NCI-H2227 (cell line): Measurements from ENCODE around the gene CCDC57.
A peak's percentile ranks its signal among the peaks of the same experiment; 100 is the strongest.

Experiments used
- DNase-seq: peaks from one replicate; lab custom pipeline; 2025; ENCODE audit not compliant: unreplicated experiment; lab: John Stamatoyannopoulos, UW

CCDC57 gene

DNA sequence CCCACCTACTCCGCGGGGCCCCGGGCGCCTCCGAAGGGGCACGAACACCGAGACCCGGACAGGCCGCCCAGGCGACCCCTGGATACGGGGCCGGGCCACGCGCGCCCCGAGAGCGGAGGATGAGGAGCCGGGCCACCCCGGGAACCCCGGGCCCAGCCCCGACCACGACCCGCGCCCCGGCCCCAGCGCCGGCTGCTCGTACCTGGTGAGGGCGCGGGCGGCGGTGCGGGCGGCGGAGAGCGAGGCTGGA is 114.8 kb downstream of the CCDC57 start:
- DNase-seq, result no peak

DNA sequence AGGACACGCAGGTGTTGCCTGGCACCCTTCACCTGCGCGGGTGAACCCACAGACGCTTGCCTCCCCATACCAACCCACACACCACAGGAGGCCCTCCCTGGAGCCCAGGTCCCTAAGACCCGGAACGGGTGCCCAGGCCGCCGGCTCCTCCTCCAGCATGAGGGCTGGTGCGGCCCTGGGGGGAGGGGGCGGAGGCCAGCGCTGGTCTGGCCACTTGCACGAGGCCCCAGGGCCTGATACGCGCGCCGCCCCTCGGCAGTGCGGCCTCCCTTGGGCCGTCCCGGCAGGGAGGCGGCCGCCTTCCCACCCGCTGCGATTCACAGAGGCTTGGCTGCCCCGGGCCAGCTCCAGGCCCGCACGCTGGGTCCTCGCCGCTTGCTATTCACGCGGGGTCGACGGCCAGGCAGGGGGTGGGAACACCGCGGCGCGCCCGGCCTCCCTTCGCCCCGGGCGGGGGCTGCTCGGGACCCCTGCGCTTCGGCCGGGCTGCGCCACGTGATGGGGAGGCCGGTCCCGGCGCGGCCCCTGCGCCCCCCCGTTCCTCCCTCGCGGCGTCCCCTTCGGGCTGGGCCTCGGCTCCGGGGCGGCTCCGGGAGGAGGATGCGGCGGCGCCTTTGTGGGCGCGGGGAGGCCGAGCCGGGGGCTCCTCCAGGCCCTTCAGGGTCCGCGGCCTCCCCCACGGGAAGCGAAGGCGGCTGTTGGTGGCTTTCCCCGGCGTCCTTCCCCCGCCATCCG is 115.3 kb downstream of the CCDC57 start:
- DNase-seq, result peak; percentile 66

DNA sequence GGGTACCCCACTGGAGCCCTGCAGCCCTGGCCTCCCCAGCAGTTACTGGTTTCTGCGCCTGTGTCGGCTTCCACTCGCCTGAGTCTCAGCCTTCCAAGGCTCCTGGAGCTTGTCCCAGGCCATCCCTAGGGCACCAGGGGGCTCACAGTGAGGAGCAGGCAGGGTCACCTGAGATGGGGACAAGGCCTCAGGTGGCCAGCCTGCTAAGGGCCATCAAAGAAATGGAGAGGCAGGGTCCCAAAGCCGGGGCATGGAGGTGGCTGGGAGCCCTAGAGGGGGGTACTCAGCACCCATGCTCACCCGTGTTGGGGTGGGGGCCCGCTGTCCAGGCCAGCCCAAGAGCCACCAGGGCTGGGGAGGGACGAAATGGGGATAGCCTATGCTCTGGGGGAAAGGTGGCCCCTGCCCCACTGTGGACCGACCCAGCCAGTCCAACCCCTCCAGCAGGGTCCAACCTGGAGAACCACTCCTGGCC is 115.9 kb downstream of the CCDC57 start:
- no peak for DNase-seq

DNA sequence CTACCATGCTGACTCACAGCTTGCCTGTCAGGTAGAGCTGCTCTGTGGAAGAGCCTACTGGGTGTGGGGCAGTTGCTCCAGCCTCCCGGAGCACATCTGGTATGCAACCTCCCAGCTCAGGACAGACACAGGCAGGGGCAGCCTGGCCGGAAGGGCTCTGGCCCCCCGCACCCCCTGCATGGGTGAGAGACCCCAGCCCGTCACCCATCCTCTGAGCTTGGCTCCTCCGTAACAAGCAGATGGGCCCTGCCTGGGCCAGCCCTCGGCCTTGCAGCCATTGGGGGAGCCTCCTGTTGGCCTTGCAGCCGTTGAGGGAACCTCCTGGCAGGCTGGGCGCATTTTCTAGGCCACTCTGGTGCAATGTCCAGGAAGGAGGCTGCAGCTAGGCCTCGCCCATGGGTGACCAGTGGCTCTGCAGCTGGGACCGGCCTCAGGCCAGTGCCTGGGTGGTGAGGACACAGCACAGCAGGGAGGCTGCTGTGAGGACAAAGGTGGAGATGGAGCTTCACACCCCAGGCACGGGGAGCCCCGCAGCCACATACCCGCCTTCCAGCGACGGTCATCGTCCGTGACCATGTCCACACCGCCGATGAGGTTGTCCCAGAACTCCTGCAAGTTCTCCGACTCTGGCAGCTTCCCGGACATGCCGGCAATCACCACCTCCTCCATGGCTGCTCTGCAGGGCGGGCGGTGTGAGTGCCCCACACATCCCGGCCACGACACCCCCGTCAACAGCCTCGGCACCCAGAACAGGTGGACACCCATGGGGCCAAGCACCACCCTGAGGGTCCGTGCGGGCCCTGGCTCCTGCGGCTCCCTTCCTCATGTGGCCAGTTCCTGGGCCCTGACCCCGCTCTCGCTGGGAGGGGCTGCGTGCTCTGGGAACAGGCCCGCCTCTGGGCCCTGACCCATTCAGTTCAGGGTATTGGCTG is 116.6 kb downstream of the CCDC57 start:
- DNase-seq, result no peak

DNA sequence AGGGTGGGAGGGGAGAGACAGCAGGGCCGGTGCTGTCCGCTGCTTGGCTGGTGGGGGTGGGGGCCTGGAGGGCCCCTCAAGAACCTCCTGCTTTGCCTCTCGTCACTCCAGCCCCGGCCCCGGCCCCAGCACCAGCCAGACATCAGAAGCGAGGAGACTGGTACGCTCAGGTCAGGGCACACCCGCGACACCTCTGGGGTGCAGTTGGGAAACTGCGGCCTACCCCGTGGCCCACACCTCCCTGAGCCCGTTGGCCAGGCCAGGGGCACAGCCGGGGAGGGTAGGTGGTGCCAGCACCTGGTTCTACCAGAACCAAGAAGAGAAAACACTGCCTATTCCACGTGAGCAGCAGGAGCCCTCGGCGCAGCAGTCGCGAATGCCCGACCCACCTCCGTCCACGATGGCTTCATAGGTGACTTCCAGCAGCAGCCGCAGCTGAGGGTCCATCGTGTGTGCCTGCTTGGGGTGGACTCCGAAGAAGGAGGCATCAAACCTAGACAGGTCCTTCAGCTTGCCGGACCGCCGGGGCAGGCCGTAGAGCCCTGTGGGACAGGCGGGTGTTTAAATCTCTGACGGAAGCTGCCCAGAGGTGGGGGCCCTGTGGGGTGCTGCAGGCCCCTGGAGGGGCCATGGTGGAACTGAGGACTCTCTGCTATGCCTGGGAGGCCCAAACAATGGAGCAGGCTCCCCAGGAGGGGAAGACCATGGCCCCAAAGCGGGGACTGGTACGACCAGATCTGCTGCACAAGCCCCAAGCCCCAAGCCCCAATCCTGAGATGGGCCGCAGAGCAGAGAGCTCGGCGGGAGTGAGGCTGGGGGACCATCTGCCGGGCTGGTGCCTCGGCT is 117.5 kb downstream of the CCDC57 start:
- DNase-seq, result no peak

DNA sequence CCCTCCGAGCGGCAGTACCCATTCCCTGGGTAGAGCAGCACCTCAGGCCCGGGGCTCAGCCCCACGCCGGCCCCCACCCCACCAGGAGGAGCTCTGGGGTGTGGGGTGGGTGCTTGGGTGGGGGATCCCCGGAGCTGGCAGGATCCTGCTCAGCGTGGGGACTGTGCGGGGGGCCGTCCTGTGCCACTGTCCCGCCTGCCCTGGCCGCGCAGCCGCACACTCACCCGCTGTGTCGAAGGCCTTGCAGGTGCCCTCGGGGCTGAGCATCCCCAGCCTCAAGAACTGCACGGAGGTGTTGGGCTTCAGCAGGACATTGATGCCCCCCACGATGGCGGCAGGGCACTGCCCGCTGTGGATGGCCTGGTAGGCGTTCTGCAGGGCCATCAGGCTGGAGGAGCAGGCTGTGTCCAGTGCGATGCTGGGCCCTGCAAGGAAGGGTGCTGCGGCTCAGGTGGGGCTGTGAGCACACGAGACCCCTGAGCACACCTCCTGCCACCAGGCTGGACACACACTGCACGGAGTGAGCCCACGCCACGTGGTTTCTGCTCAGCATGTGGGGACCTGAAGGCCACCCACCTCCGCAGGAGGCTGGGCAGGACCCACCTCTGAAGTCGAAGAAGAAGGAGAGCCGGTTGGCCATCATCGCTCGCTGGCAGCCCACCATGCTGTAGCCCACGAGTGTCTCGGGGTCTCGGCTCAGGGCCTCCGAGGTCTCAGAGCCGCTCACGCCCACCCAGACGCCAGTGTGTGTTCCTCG is 119.5 kb downstream of the CCDC57 start:
- DNase-seq, result no peak

DNA sequence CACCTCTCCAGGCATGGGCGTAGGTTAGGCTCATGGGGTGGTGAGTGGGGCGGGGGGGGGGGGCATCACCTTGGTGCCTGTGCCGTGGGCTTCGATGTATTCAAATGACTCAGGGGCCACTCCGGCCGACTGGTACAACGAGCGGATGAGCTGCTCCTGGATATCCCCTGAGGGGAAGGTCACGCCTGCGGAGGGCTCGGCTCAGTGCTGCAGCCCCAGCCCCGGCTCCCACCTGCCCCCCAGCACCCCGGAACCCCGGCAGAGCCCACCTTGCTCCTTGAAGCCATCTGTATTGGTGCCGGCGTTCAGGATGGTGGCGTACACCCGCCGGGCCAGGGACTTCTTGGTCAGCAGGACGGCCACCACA is 120.0 kb downstream of the CCDC57 start:
- DNase-seq, result no peak

DNA sequence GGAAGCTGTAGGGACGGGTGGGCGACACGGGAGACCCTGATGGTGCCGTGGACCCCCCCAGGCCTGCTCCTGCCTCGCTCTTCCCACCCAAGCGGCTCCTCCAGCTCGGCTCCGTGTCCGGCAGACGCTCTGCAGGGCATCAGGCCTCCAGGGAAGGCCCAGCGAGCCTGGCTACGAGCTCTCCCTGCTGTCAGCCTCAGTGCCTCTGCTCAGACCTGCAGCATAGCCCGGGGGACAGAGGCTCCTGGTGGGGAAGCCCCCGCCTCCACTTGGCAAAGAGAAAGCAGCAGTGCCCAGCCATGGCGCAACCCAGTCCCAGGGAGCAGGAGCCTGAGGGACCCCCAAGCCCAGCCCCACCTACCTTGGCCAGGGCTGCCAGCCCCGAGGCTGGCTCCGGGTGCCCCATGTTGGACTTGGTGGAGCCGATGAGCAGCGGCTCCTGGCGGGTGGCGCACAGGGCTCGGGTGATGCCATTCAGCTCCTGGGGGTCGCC is 120.5 kb downstream of the CCDC57 start:
- no peak for DNase-seq

DNA sequence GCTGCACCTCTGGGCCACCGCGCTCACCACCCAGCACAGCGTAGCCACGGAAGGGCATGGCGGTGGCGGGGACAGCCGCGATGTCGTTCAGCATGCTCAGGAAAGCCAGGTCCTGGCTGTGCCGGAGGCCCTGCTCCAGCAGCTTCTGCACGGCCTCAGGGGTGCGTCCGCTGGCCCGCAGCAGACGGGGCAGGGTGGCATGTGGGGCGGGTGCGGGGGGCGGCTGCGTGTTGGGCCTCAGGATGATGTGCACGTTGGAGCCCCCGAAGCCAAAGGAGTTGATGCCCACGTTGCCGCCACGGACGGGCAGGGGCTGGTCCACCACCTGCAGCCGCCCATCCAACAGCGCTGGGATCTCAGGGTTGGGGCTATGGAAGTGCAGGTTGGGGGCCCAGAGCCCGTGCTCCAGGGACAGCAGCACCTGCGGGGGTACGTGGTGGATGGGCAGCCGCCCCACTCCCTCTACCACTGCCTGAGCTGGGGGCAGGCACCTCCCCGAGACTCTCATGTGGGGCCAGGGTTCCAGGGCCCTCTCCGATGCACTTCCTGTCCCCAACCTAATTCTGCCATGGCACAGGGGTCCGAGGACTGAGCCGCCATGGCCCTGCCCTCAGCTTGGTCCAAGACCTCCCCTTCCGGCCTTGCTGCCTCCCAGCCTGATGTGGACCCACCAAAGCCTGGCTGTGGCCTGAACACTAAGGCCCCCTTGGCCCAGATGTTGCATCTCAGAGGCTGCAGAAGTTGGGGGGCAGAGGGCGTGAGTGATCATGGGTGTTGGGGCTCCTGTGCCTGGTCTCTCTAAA is 121.2 kb downstream of the CCDC57 start:
- DNase-seq, result no peak

DNA sequence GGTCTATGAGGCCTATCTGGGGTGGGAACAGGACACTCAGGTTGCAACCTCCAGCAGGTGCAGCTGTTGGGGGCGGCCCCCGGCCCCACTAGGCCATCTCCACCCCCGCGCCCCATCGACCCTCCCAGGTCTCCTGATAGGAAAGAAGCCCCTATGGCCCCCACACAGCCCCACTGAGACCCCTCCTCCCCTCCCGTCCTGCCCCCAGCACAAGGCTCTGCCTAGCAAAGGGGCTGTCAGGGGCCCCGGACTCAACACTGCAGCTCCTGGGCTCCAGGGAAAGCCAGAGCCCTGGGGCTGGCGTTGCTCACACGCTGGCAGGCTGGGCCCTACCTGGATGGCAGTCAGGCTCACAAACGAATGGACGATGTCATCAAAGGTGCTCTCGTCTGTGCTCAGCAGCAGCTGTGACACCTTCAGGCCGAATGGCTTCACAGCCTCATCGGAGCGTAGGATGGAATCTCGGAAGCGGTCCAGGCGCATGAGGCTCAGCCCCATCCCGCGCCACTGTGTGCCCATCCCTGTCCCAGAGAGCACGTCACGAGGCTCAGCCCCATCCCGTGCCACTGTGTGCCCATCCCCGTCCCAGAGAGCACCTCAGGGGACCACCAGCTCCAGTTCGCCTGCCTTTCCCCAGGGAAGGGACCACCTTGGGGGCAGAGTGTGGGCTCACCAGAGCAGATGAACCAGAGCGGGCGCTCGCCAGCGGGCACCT is 121.9 kb downstream of the CCDC57 start:
- DNase-seq, result no peak

DNA sequence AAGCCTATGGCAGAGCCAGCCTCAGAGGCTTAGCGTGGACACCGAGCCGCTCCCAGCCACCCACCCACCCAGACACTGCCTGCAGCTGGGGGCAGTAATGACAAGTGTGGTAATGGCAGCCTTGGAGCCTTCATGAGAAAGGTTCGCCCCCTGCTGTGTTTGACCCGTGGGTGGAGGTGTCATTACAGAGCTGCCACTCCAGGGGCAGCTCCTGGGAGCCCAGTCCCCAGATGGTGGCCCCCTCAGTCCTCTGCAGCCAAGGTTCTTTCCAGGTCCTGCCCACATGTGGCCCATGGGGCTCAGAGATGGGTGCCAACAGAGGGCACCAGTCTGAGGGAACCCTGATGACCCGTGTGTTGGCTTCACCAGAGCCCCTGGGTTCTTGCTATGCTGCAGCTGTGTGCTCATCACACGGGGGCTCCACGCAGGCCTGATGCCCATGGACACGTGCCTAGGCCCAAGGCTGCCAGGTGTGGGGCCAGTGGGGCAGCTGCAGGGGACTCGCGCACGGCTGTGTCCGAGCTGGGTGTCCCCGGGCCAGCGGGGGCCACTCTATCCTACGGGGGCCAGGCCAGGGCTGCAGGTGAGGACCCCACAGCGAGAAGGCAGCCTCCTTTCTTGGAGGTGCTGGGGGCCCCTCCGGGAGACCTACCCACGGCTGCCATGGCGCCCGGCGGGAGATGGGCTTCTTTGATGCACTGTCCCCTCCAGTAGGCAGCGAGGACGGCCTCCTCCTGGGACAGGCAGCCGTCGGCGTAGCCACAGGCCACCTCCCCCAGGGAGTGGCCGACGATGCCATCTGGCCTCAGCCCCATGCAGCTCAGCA is 122.7 kb downstream of the CCDC57 start:
- no peak for DNase-seq

DNA sequence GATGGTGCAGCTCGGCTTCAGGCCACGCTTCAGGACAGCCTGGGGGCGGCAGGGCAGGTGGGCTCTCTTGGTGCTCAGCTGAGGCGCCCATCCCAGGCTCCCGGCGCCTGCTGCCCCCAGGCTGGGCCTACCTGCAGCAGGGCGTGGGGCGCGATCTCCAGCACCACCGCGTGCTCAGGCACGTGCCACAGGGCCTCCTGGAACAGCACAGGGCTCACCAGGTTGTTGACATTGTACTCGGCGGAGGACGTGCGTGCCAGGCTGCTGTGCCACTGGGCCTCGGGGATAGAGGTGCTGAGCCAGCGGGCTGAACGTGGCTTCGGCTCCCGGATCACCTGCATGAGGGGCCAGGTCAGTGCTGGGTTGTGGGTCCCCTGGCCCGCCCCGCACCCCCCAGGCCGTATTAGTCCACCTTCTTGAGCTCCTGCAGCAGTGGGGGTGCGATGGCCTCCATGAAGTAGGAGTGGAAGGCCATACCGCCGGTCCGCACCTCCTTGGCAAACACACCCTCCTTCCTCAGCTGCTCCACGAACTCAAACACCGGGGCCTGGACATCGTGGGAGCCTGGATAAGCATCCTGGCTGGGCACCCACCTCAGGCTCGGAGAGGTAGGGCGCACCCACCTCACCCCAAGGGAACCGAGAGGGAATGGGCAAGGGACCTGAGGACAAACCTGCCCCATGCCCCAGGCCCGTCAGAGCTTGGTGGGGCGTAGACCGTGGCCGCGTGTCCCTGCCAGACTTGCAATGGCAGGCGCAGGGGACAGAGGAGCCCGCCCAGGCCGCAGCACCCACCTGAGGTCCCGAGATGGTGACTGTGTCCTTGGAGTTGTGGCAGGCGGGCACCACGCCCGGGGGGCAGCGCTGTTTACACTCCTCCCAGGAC is 123.6 kb downstream of the CCDC57 start:
- DNase-seq, result no peak

DNA sequence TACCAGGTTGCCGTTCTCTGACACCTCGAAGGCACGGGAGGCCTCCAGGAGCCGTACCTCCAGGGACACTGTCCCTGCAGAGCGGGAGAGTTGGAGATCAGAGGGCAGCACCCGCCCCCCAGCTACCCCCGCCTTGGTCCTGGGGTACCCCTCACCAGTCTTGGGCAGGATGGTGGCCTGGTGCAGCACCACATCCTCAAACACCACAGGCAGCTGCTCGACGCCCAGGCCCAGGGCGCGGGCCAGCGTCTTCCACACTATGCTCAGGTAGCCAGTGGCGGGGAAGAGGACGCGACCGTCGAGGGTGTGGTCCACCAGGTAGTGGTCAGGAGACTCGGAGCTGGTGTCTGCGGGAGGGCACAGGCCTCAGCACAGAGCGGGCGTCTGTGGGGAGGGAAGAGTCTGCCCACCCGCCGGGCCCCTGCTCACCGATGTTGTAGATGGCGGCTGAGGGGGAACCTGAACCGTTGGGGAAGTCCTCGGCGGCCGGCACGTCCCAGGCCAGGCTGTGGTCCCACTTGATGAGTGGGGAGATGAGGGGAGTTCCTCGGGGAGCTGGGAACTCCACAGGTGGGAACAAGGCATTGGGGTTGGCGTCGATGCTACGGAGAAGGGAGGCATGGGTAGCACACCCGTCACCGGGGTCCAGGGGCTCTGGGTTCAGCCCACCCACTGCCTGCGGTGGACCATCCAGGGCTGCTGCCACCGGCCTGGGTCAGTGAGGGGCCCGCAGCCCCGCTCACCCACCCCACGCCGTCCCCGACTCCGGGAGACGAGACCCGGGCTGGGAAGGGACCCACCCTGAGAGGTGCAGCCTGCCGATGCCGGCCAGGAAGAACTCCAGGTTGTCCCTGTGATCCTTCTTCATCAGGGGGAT is 124.4 kb downstream of the CCDC57 start:
- no peak for DNase-seq

DNA sequence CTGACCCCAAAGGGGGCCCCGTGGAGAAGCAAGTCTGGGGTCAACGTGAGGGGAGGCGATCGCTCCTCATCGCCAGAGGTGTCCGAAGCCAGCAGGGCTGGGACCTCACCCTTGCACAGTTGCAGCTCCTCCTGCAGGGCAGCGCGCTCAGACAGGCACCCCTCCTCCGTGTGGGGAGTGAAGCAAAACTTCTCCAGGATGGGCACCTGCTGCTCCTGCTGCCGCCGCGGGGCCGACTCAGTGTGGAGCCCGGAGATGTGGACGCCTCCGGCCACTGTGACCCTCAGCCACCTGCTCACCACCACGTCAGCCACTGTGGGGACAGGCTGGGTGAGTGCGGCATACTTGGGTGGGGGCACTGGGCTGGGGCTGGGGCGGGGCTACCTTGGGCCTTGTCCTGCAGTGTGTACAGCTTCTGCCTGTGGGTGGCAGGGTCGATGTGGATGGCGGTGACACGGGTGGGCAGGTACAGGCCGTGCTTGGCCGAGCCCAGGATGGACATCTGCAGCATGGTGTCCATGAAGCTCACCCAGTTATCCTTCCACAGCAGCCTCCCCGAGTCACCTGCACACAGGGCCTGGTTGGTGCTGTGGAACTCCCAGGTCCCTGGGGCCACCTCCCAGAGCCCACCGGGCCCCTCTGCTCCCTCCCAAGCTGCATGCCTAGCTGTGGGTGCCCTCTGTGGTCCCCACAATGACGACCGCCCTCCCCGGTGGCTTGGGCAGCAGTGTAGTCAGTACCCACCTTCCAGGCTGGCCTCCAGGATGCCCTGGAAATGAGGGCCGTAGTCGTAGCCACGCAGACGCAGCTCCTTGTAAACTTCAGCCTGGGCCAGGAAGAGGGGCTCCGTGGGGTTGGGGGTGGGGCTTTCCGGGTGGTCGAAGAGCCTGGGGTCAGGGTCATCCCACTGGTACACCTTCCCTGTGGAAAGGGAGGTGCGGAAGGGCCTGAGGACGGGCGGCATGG is 125.4 kb downstream of the CCDC57 start:
- no peak for DNase-seq
